NCI-H2227 (cell line): ENCODE results near the gene DOCK8.
A peak's percentile ranks its signal among the peaks of the same experiment; 100 is the strongest.

Experiments used
- DNase-seq: peaks from one replicate; lab custom pipeline; 2025; ENCODE audit not compliant: unreplicated experiment; lab: John Stamatoyannopoulos, UW

Gene DOCK8

DNA sequence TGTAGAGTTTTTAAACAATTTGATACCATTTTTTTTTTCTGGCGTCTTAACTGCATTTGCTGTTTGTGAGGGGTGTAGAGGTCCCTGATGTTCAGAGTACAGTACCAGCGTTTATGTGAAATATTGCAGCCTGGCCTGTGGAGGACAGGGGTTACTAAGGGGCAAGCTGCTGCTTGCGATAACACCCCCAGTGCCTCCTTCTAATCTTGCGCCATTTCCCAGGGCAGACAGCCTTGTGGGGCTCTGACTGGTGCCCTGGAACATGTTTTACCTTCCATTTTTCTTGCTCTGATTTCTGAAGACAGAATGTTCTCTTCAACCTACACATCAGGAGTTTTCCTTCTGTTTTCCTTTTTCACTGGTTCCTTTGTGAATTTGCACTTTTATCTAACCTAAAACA lies 142.9 kb downstream of the DOCK8 start:
- DNase-seq = no peak

DNA sequence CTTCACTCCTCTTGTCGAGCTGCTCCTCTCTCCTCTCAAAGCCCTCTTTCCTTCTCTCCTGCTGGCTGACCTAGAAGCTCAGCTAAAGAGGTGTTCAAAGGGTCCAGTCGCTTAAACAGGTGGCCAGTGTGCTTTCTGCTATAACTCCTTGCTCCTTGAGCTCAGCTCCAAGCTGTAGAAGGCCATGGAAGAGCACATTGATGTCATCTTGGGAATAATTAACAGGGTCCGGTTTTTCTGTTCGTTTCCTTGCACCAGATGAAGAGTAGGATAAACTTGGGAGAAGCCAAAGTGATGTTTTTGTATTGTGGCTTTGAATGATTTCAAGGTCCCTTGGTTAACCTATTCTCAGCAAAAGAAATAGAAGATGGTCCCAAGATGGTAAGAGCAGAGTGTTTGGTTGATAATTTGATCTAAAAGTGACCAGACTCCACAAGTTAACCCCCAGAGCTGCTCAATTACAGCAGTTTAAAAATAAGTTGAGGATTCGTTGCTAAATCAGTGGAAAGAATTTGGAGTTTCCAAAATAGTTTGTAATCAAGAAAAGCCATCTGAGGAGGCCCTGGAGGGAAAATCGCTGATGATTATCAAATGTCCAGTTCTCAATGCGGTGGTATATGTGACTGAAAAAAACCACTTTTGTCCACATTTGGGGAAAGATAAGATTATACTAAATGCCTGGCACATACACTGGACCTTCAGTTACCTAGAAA lies 148.1 kb downstream of the DOCK8 start:
- no peak for DNase-seq

- DNase-seq = no peak
These were observed 148.6 kb downstream of the DOCK8 start for GRCh38 chr9:363274-363612.

DNA sequence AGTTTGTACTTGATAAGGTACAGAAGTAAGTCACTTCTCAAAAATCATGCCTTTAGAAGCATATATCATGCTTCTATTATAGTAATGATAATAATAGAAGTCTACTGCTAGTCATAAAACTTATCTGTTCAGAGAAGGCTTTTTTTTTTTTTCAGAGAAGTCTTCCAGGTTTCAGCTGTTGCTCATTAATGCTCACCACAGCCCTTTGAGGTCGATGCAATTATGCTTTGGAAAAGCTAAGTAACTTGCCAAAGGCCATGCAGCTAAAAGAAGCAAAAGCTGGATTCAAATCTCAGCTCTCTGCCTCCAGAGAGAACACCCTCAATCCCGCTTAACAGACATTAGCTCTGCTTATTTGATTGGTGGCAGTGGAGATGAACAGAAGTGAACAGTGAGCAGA lies 150.8 kb downstream of the DOCK8 start:
- no peak for DNase-seq

DNA sequence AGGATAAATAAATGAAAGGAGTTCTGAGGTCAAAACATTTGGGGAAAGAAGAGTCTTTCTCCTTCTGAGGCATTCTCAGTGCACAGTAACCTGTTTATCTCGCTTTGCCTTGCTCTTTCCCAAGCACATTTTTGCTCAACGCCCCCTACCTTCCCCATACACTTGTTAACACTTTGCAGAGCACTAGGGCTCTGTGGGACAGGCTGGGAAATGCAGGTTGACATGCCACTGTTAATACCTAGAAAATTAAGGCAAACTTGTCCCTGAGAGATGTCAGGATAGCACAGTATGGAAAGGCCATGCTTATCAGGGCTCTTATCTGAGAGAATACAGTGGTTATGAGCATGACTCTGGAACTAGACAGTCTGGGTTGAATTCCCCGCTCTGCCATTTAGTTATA lies 152.0 kb downstream of the DOCK8 start:
- DNase-seq = no peak

- DNase-seq = no peak
These were observed 155.4 kb downstream of the DOCK8 start for GRCh38 chr9:370086-370485.

DNA sequence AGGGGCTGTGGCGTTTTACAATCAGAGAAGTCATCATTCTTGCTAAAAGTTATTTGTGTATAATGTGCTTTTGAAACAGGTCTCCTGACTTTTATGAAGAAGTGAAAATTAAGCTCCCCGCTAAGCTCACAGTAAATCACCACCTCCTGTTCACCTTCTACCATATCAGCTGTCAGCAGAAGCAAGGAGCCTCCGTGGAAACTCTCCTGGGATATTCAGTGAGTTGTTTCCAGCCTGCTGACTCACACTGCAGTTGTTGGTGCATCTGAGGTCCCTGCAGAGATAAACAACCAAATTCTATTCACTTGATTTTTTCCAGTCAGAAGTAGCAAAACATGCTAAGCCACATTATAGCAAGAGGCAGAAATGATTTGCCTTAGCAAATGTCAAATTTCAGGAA lies 156.7 kb downstream of the DOCK8 start:
- no peak for DNase-seq

- DNase-seq = no peak
These were observed 157.5 kb downstream of the DOCK8 start for GRCh38 chr9:372128-372527.

DNA sequence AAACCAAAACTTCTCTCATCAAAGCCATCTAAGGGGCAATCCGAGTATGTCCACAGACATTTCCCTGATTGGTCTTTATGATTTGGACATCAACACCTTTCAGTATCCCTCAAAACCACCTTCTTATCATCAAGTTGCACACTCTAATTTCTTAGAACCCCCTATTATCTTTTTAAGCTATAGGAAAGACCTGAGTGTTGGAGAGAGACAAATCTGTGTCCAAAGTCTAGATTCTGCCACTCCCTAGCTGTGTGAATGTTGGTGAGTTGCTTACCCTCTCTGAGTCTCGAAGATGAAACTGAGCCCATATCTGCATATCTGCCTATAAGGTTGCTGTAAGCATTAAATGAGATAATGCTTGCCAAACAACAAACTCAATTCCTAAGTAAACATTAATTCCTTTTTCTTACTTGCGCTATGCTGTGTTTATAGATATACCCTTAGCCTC lies 159.1 kb downstream of the DOCK8 start:
- no peak for DNase-seq

DNA sequence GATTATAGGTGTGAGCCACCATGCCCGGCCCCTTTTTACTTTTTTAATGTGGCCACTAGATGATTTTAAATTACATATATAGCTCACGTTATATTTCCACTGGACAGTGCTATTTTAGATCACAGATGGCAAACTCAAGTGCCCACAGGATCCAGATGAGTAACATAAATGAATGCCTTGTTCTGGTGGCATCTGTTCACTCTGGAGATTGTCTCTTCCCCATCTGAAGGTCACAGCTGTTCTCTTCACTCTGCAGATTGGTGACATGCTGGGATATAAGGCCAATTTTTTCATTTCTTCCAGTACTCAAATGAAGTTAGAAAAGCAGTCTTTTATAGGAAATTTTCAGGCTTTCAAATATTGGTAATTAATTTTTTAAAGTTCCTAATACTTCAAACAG lies 160.1 kb downstream of the DOCK8 start:
- DNase-seq = no peak

DNA sequence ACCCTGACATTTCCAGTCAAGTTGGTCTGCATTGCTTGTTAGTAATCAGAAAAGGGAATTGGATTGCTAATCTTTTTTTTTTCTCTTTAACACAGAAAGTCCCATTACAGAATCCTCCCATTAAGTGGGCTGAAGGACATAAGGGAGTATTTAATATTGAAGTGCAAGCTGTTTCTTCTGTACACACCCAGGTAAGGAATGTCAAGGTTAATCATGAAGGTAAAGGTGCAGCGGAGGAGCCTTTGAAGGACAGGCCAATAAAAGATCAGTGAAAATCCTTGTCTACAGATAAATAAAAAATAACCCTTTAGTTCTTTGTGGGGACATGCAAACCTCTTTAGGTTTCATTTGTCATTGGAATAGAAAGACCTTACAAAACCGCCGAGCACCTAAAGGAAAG lies 161.4 kb downstream of the DOCK8 start:
- no peak for DNase-seq

DNA sequence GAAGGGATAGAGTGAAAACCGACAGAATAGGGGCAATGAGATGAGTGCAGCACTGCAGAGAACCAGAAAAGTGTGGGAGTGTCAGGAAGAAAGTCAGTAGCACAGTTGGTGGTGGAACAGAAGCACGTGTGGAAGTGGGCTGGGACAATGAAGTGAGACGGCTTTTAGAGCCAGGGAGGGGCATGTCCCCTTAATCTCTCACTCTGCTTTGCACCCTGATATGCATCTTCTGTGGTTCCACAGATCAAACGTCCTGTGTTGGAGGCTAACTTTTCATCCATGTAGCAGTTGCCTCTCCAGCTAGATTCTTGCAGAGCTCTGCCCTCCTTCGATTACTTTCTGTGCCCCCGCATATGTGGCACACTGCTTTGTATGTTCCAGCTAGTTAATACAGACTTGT lies 163.6 kb downstream of the DOCK8 start:
- no peak for DNase-seq

DNA sequence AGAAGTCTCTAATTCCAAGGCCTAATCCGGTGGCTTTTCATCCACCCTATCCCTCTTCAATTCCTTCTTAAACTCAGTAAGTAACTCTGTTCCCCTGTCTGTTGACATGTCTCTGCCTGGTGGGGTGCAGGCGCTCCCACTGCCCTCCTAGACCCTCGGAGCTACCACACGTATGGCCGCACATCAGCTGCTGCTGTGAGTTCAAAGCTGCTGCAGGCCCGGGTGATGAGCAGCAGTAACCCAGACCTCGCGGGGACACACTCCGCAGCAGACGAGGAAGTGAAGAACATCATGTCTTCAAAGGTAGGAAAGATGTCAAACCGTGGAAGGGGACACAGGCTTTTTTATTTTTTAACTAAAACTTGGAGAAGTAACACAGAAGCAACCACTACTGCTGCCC lies 167.7 kb downstream of the DOCK8 start:
- DNase-seq = no peak

- DNase-seq = peak; percentile 54
These were observed 171.2 kb downstream of the DOCK8 start for GRCh38 chr9:385818-386398.

DNA sequence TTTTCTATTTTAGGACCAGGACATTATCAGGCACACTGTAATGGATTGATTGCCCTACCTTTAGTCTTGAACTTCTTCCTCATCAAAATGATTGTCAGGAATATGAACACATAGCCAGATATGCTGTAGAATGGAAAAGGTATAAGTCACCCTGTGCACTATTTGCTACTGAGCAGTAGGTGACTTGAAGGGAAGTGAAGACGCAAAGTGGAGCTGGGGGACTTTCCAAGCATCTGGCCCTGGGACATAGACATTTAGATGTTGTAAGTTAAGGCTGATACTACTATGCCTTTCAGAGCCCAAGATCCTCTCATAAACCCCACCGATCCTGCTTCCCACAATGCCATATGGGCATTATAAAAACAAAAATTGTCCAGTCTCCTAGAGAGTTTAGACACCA lies 174.5 kb downstream of the DOCK8 start:
- DNase-seq = no peak

DNA sequence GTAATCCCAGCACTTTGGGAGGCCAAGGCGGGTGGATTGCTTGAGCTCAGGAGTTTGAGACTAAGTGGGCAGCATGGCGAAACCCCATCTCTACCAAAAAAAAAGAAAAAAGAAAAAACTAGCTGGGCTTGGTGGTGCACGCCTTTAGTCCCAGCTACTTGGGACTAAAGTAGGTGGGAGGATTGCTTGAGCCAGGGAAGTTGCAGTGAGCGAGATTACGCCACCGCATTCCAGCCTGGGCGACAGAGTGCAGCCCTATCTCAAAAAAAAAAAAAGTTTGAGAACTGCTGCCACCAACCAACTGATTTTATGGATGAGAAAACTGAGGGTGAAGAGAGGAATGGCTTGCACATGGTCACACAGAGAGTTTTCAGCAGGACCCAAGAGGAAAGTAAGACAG lies 175.1 kb downstream of the DOCK8 start:
- DNase-seq = no peak

- DNase-seq = no peak
These were observed 177.6 kb downstream of the DOCK8 start for GRCh38 chr9:392077-392804.

- no peak for DNase-seq
These were observed 179.8 kb downstream of the DOCK8 start for GRCh38 chr9:394347-395052.

DNA sequence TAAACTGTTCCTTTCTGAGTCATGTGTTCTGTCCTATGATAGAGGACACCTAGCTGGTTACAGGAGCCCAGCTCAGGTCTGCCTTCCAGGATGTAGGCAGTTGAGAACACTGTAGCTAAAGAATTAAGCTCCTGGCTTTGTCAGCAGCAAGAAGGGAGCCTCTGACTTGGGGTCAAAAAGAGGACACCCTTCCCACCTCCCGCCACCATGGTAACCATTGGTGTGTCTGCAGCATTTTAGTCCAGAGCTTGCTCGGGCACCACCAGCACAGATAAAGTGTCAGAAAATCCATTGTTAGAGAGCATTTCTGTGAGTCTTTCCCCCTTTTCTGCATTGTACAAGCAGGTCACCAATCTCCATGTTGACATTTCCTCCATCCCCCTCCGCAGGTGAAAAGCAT lies 181.7 kb downstream of the DOCK8 start:
- no peak for DNase-seq

GRCh38 chr9:398085-398484 lies 183.4 kb downstream of the DOCK8 start:
- DNase-seq = no peak

DNA sequence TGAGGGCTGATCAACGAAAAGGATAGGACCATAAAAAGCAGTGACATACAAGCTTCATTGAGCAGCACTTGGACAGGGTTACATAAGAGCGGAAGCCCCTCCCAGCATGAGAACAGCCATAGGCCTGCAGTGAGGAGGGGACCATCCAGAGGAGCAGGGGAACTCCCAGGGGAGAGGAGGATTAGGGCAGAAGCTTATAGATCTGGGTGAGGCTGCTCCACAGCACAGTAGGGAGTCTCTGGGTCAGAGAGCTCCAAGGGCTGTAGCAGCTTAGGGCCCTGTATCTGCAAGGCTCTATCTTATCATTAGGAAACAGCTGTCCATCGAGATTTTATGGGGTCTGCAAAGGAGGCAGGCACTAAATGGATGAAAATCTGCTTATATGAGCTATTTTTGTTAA lies 186.6 kb downstream of the DOCK8 start:
- DNase-seq = no peak

DNA sequence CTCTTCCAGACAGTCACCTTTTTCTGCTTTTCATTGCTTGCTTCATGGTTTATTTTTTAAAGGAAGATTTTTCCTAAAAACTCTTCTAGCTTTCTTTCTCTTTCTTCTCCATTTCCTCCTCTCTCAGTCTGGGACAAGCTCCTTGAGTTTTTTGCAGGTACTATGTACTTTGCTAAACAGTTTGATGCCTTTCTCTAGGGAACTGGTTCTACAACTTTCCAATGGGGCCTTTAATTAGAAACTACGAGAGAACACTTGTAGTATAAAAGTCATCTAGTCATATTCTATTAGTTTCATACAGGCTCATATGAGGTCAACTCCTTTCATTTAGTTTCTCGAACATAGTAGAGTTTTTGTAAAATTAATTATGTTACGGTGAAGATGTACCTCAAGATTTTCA lies 189.6 kb downstream of the DOCK8 start:
- no peak for DNase-seq
